GM23248 (cell line): ENCODE measurements around the gene GALNT7. TPM values are rescaled to one million over a fixed set of nuclear protein-coding genes. Genes with fewer than 3 reads are reported as not detected.
A peak's percentile ranks its signal among the peaks of the same experiment; 100 is the strongest.

ENCODE experiments used
- DNase-seq: peaks from one replicate; pipeline ENCODE4 v3.0.0-alpha.2; 2015
- H2AFZ ChIP-seq: fragments of 200-600 bp; sonication (generic); 2 replicates; pipeline ENCODE4 v1.6.1; 2016; ENCODE audit warnings: antibody characterized with exemption
- H3F3A ChIP-seq: fragments of 200-600 bp; sonication (generic); 2 replicates; pipeline ENCODE4 v1.6.1; 2016; ENCODE audit warnings: mild to moderate bottlenecking, antibody characterized with exemption, mixed run types; ENCODE audit not compliant: insufficient read depth
- H3K27ac ChIP-seq: fragments of 200-600 bp; sonication (generic); 2 replicates; pipeline ENCODE4 v1.5.1; 2016; ENCODE audit warnings: mild to moderate bottlenecking
- H3K27me3 ChIP-seq: fragments of 200-600 bp; sonication (generic); replicated peaks from 2 replicates; pipeline ENCODE4 v1.6.1; 2016; ENCODE audit warnings: mild to moderate bottlenecking; ENCODE audit not compliant: insufficient read depth
- H3K36me3 ChIP-seq: fragments of 200-600 bp; sonication (generic); 2 replicates; pipeline ENCODE4 v1.6.1; 2016; ENCODE audit warnings: low read depth, mild to moderate bottlenecking
- H3K4me1 ChIP-seq: fragments of 200-600 bp; sonication (generic); 2 replicates; pipeline ENCODE4 v1.6.1; 2016; ENCODE audit warnings: mild to moderate bottlenecking; ENCODE audit not compliant: insufficient read depth
- H3K4me2 ChIP-seq: fragments of 200-600 bp; sonication (generic); one replicate; pipeline ENCODE4 v1.6.1; 2016; ENCODE audit warnings: mild to moderate bottlenecking; ENCODE audit not compliant: unreplicated experiment
- H3K4me3 ChIP-seq: fragments of 200-600 bp; sonication (generic); 2 replicates; pipeline ENCODE4 v1.5.1; 2016; ENCODE audit warnings: mild to moderate bottlenecking
- H3K79me2 ChIP-seq: fragments of 200-600 bp; sonication (generic); 2 replicates; pipeline ENCODE4 v1.6.1; 2016; ENCODE audit warnings: mild to moderate bottlenecking; ENCODE audit not compliant: insufficient read depth
- H3K9ac ChIP-seq: fragments of 200-600 bp; sonication (generic); 2 replicates; pipeline ENCODE4 v1.6.1; 2016; ENCODE audit warnings: mild to moderate bottlenecking
- H3K9me2 ChIP-seq: fragments of 200-600 bp; sonication (generic); 2 replicates; pipeline ENCODE4 v1.6.1; 2016; ENCODE audit warnings: mixed run types, mild to moderate bottlenecking, moderate library complexity; ENCODE audit not compliant: insufficient read depth
- H3K9me3 ChIP-seq: fragments of 200-600 bp; sonication (generic); one replicate; pipeline ENCODE4 v1.6.1; 2017; ENCODE audit warnings: low read depth
- H4K20me1 ChIP-seq: fragments of 200-600 bp; sonication (generic); 2 replicates; pipeline ENCODE4 v1.6.0; 2016; ENCODE audit not compliant: insufficient read depth
- EZH2 ChIP-seq: fragments of 200-600 bp; sonication (generic); IDR thresholded peaks from 2 replicates; pipeline ENCODE4 v1.6.1; 2018; ENCODE audit warnings: antibody characterized with exemption, mild to moderate bottlenecking; ENCODE audit not compliant: insufficient read depth, poor library complexity, severe bottlenecking
- EZH2phosphoT487 ChIP-seq: fragments of 200-600 bp; sonication (generic); IDR thresholded peaks from 2 replicates; pipeline ENCODE4 v1.6.1; 2018; ENCODE audit warnings: antibody characterized with exemption, moderate library complexity, mild to moderate bottlenecking, low read depth; ENCODE audit not compliant: insufficient read depth
- WGBS, 2 experiments: methylation state at CpG; one replicate each; pipeline ENCODE4 v1.1.6; 2015 to 2017; ENCODE audit warnings: low lambda C conversion rate in 2 of 2, low coverage in 1 of 2; ENCODE audit errors: missing lambda C conversion rate in 2 of 2; 5-methylcytosine and 5-hydroxymethylcytosine counted together
- in situ Hi-C: fragments of 300-500 bp; cut with MboI; formaldehyde crosslinking; loops from 2 replicates; pipeline ENCODE4 v1.15.0; 2020
- polyA plus RNA-seq: library from polyadenylated mRNA; unstranded; fragments of >200 nt; fragmentation: Nextera tagmentation; extraction: Ambion mirVana; gene quantifications from 2 replicates; pipeline ENCODE4 v1.2.1, GENCODE V29; 2016
- total RNA-seq: library from RNA; depleted of rRNA; stranded (reverse); fragments of >200 nt; shearing (Covaris generic); gene quantifications from 2 replicates; pipeline ENCODE4 v1.2.3, GENCODE V29; 2014

Gene GALNT7
- total and polyA plus RNA-seq, 2 experiments from 2014 or later = 5.8 to 13.1 TPM

GRCh38 chr4:173247321-173247720 lies 78.7 kb downstream of the GALNT7 start:
- Histone ChIP-seq H3K9me2 (no peaks in the 10 kb centered on the region; the same call in 1 of the 2 replicates), H3K4me1 (peaks cover 12% of the 10 kb centered on the region; the same call in 1 of the 2 replicates), H3K27ac (no peak overlapping the region), H3F3A (peaks cover 15% of the 10 kb centered on the region), H3K4me3 (no peak overlapping the region), H4K20me1 (peaks cover 7% of the 10 kb centered on the region; the same call in 1 of the 2 replicates), H3K9me3 (no peaks in the 10 kb centered on the region), H3K36me3 (no peaks in the 10 kb centered on the region), H3K9ac (no peak overlapping the region), H2AFZ (no peak overlapping the region), H3K79me2 (no peaks in the 10 kb centered on the region), H3K4me2 (no peak overlapping the region), H3K27me3 (peaks cover 70% of the 10 kb centered on the region)
- TF ChIP-seq EZH2phosphoT487 (no peak), EZH2 (no peak)
- no peak for DNase-seq
- 78 to 79% methylated on average over 5 of the region's 5 CpGs for WGBS, 2 experiments
- in situ Hi-C loops = no loop called here

GRCh38 chr4:173248690-173249089 lies 80.1 kb downstream of the GALNT7 start:
- no peak overlapping the region for H2AFZ ChIP-seq
- in situ Hi-C loops = no loop called here
- DNase-seq = no peak
- no peaks in the 10 kb centered on the region for H3K36me3 ChIP-seq
- peaks cover 7% of the 10 kb centered on the region; the same call in 1 of the 2 replicates for H4K20me1 ChIP-seq
- TF ChIP-seq EZH2 (no peak), EZH2phosphoT487 (no peak)
- H3K79me2 ChIP-seq = no peaks in the 10 kb centered on the region
- no peaks in the 10 kb centered on the region for H3K9me3 ChIP-seq
- H3K27ac ChIP-seq = no peak overlapping the region
- H3K27me3 ChIP-seq = peaks cover 75% of the 10 kb centered on the region
- H3K4me1 ChIP-seq = 0 out of 2 replicates have a peak, but pooled peaks cover 5% of the 10 kb centered on the region
- no peak overlapping the region for H3K4me3 ChIP-seq
- no peak overlapping the region for H3K9ac ChIP-seq
- no peak overlapping the region for H3K4me2 ChIP-seq
- H3F3A ChIP-seq = peaks cover 22% of the 10 kb centered on the region
- no peaks in the 10 kb centered on the region for H3K9me2 ChIP-seq

GRCh38 chr4:173252024-173252935 lies 83.7 kb downstream of the GALNT7 start:
- Histone ChIP-seq H3K4me1 (0 out of 2 replicates have a peak, but pooled peaks cover 5% of the 10 kb centered on the region), H3K4me3 (no peak overlapping the region), H3K27ac (no peak overlapping the region), H3K79me2 (no peaks in the 10 kb centered on the region), H3K9me2 (no peaks in the 10 kb centered on the region), H3K9ac (no peak overlapping the region), H3K4me2 (no peak overlapping the region), H3K9me3 (no peaks in the 10 kb centered on the region), H4K20me1 (peaks cover 7% of the 10 kb centered on the region; the same call in 1 of the 2 replicates), H3F3A (peaks cover 22% of the 10 kb centered on the region), H3K36me3 (no peaks in the 10 kb centered on the region), H2AFZ (no peak overlapping the region), H3K27me3 (peaks cover 78% of the 10 kb centered on the region)
- no peak for TF ChIP-seq EZH2
- peak; percentile 98 for TF ChIP-seq EZH2phosphoT487
- DNase-seq = peak; percentile 93
- WGBS, 2 experiments = 29 to 35% methylated on average over 6 of the region's 6 CpGs
- in situ Hi-C loops = loop anchor here (10.0 kb wide), 1 partner anchor 227 kb away; no protein-coding TSS in a partner anchor

- in situ Hi-C loops = loop anchor here (10.0 kb wide), 1 partner anchor 229 kb away; no protein-coding TSS in a partner anchor
Observed at GRCh38 chr4:173253561-173253960, 85.0 kb downstream of the GALNT7 start.

More at GRCh38 chr4:173253561-173253960, 85.0 kb downstream of the GALNT7 start:
- Histone ChIP-seq H3K27ac (no peak overlapping the region), H3K4me2 (no peak overlapping the region), H3K36me3 (no peaks in the 10 kb centered on the region), H3K9ac (no peak overlapping the region), H2AFZ (no peak overlapping the region), H3K4me3 (no peak overlapping the region), H3K27me3 (peaks cover 68% of the 10 kb centered on the region), H3K4me1 (0 out of 2 replicates have a peak, but pooled peaks cover 5% of the 10 kb centered on the region), H4K20me1 (peaks cover 7% of the 10 kb centered on the region; the same call in 1 of the 2 replicates), H3K9me3 (no peaks in the 10 kb centered on the region), H3K79me2 (no peaks in the 10 kb centered on the region), H3F3A (peaks cover 22% of the 10 kb centered on the region), H3K9me2 (no peaks in the 10 kb centered on the region)
- 92 to 96% methylated on average over 2 of the region's 2 CpGs for WGBS, 2 experiments
- TF ChIP-seq EZH2phosphoT487 (no peak), EZH2 (no peak)
- no peak for DNase-seq
